Ishikawa (cell line): ENCODE data around the gene SEMA3D.

Source experiments
- CEBPB ChIP-seq: IDR thresholded peaks from 2 replicates; pipeline ENCODE4 v1.6.1; 2012
- EP300 ChIP-seq: IDR thresholded peaks from 2 replicates; pipeline ENCODE4 v1.6.1; 2012; ENCODE audit warnings: borderline replicate concordance
- RAD21 ChIP-seq: IDR thresholded peaks from 2 replicates; pipeline ENCODE4 v1.6.1; 2012; ENCODE audit warnings: low read depth
- TEAD4 ChIP-seq: IDR thresholded peaks from 2 replicates; pipeline ENCODE4 v1.6.1; 2012
- YY1 ChIP-seq: IDR thresholded peaks from 2 replicates; pipeline ENCODE4 v1.6.1; 2012; ENCODE audit warnings: low read depth
- TF ChIP-seq, protein P1 (sequence below): IDR thresholded peaks from 2 replicates; pipeline ENCODE4 v1.6.1; 2012

DNA sequence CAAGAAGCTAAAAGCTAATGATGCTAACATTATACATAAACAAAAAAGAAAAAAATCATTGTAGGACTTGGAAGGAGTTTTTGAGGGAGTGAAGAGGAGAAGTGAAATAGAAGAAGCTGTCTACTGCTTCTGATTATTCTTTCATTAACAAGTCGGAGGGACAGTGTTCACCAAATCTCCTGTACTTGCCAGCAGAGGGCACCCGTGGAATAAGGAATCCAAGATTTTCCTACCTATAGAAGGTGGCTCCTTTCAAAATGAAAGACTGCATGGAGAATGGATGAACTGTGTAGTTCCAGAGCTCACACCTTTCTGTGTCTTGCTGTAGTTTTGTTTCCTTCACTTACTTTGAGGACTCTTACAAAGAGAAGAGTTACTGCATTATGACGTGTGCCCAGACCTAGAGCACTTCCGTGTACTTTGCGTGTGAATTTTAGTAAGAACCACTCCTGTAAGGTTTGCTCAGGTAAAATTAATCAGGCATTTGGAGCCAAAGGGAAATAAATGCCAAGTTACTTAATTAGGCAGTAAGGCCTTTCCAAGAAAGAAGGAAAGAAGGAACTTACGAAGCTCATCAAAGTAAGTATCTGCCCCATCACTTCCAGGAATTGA is 145.1 kb downstream of the SEMA3D start:
- peak; percentile 95 for TF ChIP-seq RAD21
- no peak for TF ChIP-seq CEBPB
- TF ChIP-seq, protein P1, sequence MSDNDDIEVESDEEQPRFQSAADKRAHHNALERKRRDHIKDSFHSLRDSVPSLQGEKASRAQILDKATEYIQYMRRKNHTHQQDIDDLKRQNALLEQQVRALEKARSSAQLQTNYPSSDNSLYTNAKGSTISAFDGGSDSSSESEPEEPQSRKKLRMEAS: no peak
- TF ChIP-seq YY1: no peak
- TF ChIP-seq EP300: no peak
- TF ChIP-seq TEAD4: no peak
